KG1 (cell line): ENCODE data around the gene SYNGAP1.

ENCODE experiments used
- DNase-seq: peaks from one replicate; lab custom pipeline; 2025; lab: John Stamatoyannopoulos, UW

SYNGAP1 gene

GRCh38 chr6:33421344-33421643, 1.4 kb downstream of the SYNGAP1 start:
- DNase-seq, result no peak

- DNase-seq, result no peak
Measured at GRCh38 chr6:33423777-33424176, 3.9 kb downstream of the SYNGAP1 start.

GRCh38 chr6:33424855-33425667, 5.2 kb downstream of the SYNGAP1 start:
- DNase-seq, result no peak

- peak; percentile 78 for DNase-seq
Measured at GRCh38 chr6:33425668-33426577, 6.1 kb downstream of the SYNGAP1 start.

- no peak for DNase-seq
Measured at GRCh38 chr6:33426590-33427511, 7.0 kb downstream of the SYNGAP1 start.

- no peak for DNase-seq
Measured at GRCh38 chr6:33427585-33428223, 7.8 kb downstream of the SYNGAP1 start.

- no peak for DNase-seq
Measured at GRCh38 chr6:33428224-33428965, 8.5 kb downstream of the SYNGAP1 start.

- DNase-seq, result no peak
Measured at GRCh38 chr6:33428966-33429749, 9.3 kb downstream of the SYNGAP1 start.

GRCh38 chr6:33429750-33430052, 9.8 kb downstream of the SYNGAP1 start:
- DNase-seq, result no peak

- DNase-seq, result no peak
Measured at GRCh38 chr6:33430334-33430733, 10.5 kb downstream of the SYNGAP1 start.

- no peak for DNase-seq
Measured at GRCh38 chr6:33430991-33431879, 11.4 kb downstream of the SYNGAP1 start.

- DNase-seq, result peak; percentile 82
Measured at GRCh38 chr6:33431880-33432541, 12.1 kb downstream of the SYNGAP1 start.

- DNase-seq, result no peak
Measured at GRCh38 chr6:33432546-33432945, 12.7 kb downstream of the SYNGAP1 start.

- no peak for DNase-seq
Measured at GRCh38 chr6:33433001-33433543, 13.2 kb downstream of the SYNGAP1 start.

GRCh38 chr6:33433544-33434191, 13.8 kb downstream of the SYNGAP1 start:
- no peak for DNase-seq

GRCh38 chr6:33434961-33435360, 15.1 kb downstream of the SYNGAP1 start:
- DNase-seq, result no peak

GRCh38 chr6:33437666-33438065, 17.8 kb downstream of the SYNGAP1 start:
- DNase-seq, result no peak
